IMR-90 (cell line): ENCODE data around the gene RNU6-9.

Experiments
- BHLHE40 ChIP-seq: fragments of 150-350 bp; IDR thresholded peaks from 2 replicates; pipeline ENCODE4 v1.6.1; 2016; ENCODE audit warnings: mild to moderate bottlenecking, low read depth, low read length
- CTCF ChIP-seq: conservative IDR thresholded peaks from 2 replicates; pipeline ENCODE4 v1.5.1; 2012; ENCODE audit warnings: mild to moderate bottlenecking, low read depth, low read length, improper control_type of control experiment
- ELK1 ChIP-seq: fragments of 150-350 bp; IDR thresholded peaks from 2 replicates; pipeline ENCODE4 v1.6.1; 2016; ENCODE audit warnings: low read depth, mild to moderate bottlenecking, low read length, moderate library complexity, borderline replicate concordance
- MXI1 ChIP-seq: IDR thresholded peaks from 2 replicates; pipeline ENCODE4 v1.6.1; 2012; ENCODE audit warnings: low read depth, mild to moderate bottlenecking, low read length, moderate library complexity, borderline replicate concordance
- POLR2A ChIP-seq: IDR thresholded peaks from 2 replicates; pipeline ENCODE4 v1.6.1; 2012; ENCODE audit warnings: mild to moderate bottlenecking, low read depth, low read length
- USF2 ChIP-seq: fragments of 150-350 bp; IDR thresholded peaks from 2 replicates; pipeline ENCODE4 v1.6.1; 2017; ENCODE audit warnings: mild to moderate bottlenecking, antibody characterized with exemption, low read length, low read depth

- no peak for TF ChIP-seq CTCF
- TF ChIP-seq ELK1 = no peak
- TF ChIP-seq POLR2A = no peak
- no peak for TF ChIP-seq MXI1
- no peak for TF ChIP-seq USF2
- TF ChIP-seq BHLHE40 = no peak
Measured at GRCh38 chr19:858868-859843, 34.1 kb upstream of the RNU6-9 start, which contains the start of gene CFD.
